SHP77 treated with DMSO at 0.1 percent for 48 hours (cell line): Measurements from ENCODE around the gene LTBP2.

Experiments
- DNase-seq: peaks from one replicate; lab custom pipeline; 2025; lab: John Stamatoyannopoulos, UW

LTBP2 gene

DNA sequence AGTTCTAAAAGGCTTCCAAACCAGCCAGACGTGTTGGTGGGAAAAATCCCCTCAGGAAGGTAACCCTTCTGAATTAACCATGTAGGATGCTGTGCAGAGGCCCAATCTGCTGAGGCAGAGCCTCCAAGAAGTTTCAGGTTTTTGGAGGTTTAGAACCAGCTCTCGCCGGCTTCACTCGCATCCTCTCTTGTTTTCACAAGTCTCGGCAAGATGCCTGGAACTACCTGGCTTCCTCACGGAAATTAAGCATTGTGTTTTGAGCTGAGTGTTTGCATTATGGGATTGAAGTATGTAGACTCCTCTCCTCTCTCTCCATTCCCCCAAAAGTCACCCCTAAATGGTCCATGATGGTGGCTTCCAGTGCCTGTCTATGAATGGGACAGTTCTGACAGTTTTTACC, 20.6 kb downstream of the LTBP2 start:
- DNase-seq, result no peak

- no peak for DNase-seq
These were observed 22.7 kb downstream of the LTBP2 start for GRCh38 chr14:74589291-74589879.

GRCh38 chr14:74587363-74587707, 24.7 kb downstream of the LTBP2 start:
- no peak for DNase-seq

GRCh38 chr14:74586681-74587362, 25.2 kb downstream of the LTBP2 start:
- no peak for DNase-seq

GRCh38 chr14:74585406-74586335, 26.4 kb downstream of the LTBP2 start:
- no peak for DNase-seq

DNA sequence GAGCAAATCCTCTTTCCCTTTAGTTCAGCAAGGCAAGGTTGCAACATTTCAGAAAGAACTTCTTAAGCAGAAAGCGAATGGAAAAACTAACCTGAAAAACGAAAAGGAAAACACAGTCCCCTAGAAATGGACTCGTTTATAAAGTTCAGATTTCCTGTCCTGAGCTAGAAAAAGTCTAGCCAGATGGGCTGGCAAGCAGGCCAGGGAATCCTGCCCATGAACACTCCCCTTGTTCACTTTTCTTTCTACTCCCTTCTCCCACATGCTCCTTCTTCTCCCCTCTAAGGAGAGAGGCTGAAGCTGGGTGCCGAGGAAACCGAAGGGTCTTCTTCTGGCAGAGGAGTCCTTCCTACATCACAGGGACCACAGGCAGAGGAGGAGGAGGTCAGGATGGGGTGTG, 27.1 kb downstream of the LTBP2 start:
- no peak for DNase-seq

GRCh38 chr14:74583689-74584434, 28.2 kb downstream of the LTBP2 start:
- DNase-seq, result no peak

DNA sequence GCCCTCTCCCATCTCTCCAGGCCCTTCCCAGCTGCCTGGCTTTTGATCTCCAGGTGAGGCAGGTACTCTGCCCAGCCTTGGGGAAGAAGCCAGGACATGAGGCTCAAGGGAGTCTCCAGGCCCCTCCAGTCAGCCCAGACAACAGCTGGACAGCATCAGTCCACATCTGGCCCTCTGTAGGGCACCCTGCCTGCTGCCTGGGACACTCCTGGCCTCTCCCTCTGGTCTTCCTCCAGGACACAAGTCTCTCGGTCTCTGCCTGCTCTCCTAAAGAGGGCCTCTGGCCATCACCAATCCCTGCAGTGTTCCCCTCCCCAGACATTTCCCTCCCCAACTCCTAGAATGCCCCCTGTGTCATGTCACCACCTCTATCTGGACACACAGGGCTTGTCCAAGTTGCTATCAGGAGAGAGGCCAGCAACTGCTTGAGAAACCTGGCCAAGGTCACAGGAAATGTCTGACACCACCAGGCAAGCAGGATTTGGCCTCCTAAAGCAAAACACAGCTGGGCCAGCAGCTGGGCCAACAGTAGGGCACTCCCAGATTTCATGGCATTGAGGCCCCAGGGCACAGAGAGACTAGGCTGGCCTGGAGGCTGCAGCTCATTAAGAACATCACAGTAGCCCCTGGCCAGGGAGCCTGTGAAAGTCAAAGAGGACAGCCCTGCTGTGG, 29.0 kb downstream of the LTBP2 start:
- no peak for DNase-seq

DNA sequence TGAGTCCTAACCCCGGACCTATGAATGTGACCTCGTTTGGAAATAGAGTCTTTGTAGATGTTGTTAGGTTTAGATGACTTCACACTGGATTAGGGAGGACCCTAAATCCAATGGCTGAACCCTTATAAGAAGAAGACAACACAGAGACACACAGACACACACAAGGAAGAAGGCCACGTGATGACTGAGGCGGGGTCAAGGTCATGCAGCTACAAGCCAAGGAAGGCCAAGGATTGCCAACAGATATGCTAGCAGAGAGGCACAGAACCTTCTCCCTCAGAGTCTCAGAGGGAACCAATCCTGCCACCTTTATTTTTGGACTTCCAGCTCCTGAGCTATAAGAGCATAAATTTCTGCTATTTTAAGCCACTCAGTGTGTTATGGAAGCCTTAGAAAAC, 31.8 kb downstream of the LTBP2 start:
- DNase-seq, result no peak

- DNase-seq, result no peak
These were observed 32.4 kb downstream of the LTBP2 start for GRCh38 chr14:74579447-74580274.

- no peak for DNase-seq
These were observed 33.6 kb downstream of the LTBP2 start for GRCh38 chr14:74578479-74578878.

- DNase-seq, result no peak
These were observed 34.1 kb downstream of the LTBP2 start for GRCh38 chr14:74577948-74578275.

DNA sequence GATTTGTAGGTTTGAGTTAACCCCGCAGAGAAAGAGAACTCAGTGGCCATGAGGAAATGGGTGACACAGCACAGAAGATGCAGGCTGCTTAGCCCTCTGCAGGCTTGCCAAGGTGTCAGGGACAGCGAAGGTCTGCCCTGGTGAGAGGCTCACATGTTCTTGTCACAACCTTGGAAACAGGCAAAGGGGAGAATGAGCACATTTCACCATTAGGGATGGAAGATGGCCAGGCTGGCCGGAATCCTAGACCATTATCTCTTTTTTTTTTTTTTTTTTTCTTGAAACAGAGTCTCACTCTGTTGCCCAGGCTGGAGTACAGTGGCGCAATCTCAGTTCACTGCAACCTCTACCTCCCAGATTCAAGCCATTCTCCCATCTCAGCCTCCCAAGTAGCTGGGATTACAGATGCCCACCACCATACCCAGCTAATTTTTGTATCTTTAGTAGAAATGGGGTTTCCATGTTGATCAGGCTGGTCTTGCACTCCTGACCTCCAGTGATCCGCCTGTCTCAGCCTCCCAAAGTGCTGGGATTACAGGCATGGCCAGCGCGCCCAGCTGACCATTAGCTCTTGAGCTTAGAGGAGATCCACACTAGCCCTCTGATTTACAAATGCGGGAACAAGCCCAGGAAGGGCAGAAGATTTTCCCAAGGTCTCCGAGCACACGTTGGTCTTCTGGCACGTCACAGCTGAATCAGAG, 34.6 kb downstream of the LTBP2 start:
- no peak for DNase-seq

DNA sequence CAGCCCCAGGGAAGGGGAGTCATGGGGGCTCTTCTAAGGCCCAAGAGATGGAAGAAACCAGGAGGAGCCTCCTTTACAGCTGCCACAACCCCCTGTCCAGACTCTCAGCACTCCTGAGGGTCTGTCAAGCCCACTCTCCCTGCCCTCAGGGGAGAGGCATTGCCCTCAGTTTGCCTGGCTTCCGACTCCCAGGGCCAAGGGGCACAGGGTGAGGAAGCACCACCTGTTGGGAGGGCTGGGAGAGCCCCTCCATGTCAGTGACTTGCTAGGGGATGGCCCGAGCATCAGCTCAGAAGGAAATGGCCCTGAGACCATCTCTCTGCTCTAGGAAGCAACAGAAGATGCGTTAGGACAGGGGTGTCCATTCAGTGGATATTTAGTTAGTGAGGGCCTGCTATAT, 36.1 kb downstream of the LTBP2 start:
- no peak for DNase-seq

GRCh38 chr14:74575507-74575906, 36.5 kb downstream of the LTBP2 start:
- DNase-seq, result no peak

DNA sequence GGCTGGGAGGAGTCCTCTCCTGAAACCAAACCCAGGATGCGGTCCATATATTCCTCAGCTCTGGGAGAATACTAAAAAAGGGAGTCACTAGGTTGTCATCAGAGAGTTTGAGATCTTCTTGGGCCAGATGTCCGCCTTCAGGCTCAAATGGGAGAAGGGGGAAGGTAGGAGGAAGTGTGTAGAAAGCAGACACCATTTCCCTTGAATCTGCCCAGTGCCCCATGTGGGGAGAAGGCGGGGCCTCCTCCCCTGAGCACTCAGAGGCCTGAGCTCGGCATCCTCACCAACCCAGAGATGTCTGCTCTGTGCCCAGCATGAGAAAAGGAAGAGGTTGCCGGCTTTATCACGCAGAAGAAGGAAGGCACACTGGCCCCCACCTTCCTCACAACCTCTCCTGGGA, 37.3 kb downstream of the LTBP2 start:
- no peak for DNase-seq

DNA sequence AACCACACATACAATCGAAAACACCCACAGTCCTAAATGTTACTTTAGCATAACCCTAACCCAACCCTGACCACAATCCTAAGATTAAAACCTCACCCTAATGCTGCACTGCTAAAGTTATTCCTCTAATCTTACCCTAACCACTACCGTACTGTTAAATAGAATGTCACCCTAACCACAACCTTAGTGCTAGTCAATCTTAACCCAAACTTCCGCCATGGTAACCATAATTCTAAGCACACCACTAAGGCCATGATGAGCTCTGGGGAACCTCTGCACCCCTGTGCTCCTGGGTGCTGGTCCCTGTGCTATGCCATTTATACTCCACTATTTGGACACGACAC, 38.0 kb downstream of the LTBP2 start:
- no peak for DNase-seq

DNA sequence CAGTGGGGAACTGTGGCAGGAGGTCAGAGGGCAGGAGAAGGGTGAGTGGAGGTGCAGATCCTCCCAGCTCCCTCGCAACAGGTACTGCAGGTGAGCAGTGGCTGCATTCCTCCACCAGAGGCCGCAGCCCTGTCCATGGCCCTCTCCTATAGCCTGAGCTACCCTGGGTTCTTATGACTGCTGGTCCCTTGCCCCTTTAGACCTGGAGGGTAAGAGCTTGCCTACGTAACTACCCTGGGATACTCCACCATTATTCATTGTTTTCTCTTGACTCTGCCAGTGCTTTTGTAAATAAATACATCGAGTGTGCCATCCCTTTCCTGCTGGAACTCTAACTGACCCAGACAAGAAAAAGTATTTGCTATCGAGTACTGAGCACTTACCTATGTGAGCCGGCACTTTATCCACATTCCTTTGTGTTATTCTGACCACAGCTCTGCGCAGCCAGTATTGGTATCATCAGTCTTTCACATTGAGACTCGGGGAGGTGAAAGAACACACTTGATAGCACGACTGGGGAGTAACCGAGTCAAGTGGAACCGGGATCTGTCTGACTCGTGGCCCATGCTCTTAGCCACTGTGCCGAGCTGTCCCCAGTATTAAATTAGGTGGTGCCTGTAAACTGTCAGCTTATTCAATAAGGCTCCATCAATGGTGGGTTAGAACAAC, 38.5 kb downstream of the LTBP2 start:
- DNase-seq, result no peak

GRCh38 chr14:74572726-74573301, 39.2 kb downstream of the LTBP2 start:
- DNase-seq, result no peak
